BLaER1 (cell line): Measurements from ENCODE around the gene PDGFD.

Source experiments
- H3K27ac ChIP-seq: shearing (Covaris generic); formaldehyde crosslinking; 2 replicates; pipeline ENCODE4 v1.8.1; 2022
- H3K27me3 ChIP-seq: shearing (Covaris generic); formaldehyde crosslinking; 2 replicates; pipeline ENCODE4 v1.8.1; 2022
- H3K36me3 ChIP-seq: shearing (Covaris generic); formaldehyde crosslinking; 2 replicates; pipeline ENCODE4 v1.8.1; 2022
- H3K4me1 ChIP-seq: shearing (Covaris generic); formaldehyde crosslinking; 2 replicates; pipeline ENCODE4 v1.8.1; 2022
- H3K4me2 ChIP-seq: shearing (Covaris generic); formaldehyde crosslinking; 2 replicates; pipeline ENCODE4 v1.8.1; 2022
- H3K4me3 ChIP-seq: shearing (Covaris generic); formaldehyde crosslinking; 2 replicates; pipeline ENCODE4 v1.8.1; 2022
- H3K9ac ChIP-seq: shearing (Covaris generic); formaldehyde crosslinking; 2 replicates; pipeline ENCODE4 v1.8.1; 2022
- H3K9me3 ChIP-seq: shearing (Covaris generic); formaldehyde crosslinking; 2 replicates; pipeline ENCODE4 v1.8.1; 2022
- H4K20me1 ChIP-seq: shearing (Covaris generic); formaldehyde crosslinking; 2 replicates; pipeline ENCODE4 v1.8.1; 2022
- Cebpa-rat ChIP-seq: shearing (Covaris generic); IDR thresholded peaks from 2 replicates; pipeline ENCODE4 v1.8.1; 2022

Gene PDGFD

DNA sequence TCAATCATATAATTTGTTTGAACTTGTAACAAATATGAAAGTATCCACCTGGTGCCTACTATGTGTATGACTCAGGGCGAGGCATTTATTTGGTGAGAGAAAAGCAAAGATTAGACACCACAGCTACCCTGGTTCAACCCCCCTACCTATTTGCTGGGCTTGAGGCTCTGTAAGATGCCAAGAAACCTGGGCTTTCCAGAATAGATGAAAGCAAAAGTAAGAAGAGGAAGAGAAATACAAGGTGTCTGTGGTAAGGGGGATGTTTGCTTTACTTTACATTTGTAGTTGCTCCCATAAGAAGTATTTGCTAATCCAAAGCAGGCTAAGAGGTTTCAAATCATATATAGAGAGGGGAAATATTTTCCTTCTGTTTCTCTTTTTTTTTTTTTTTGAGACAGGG, 65.8 kb downstream of the PDGFD start:
- Histone ChIP-seq H3K27ac (no peak overlapping the region), H3K9me3 (no peaks in the 10 kb centered on the region), H3K36me3 (no peaks in the 10 kb centered on the region), H3K4me3 (no peak overlapping the region), H3K27me3 (no peaks in the 10 kb centered on the region), H3K4me1 (no peaks in the 10 kb centered on the region), H3K4me2 (no peak overlapping the region), H4K20me1 (no peaks in the 10 kb centered on the region), H3K9ac (no peak overlapping the region)
- TF ChIP-seq Cebpa-rat = no peak

- Histone ChIP-seq H3K36me3 (no peaks in the 10 kb centered on the region), H4K20me1 (no peaks in the 10 kb centered on the region), H3K9ac (no peak overlapping the region), H3K4me3 (no peak overlapping the region), H3K27ac (no peak overlapping the region), H3K27me3 (no peaks in the 10 kb centered on the region), H3K4me2 (no peak overlapping the region), H3K4me1 (no peaks in the 10 kb centered on the region), H3K9me3 (no peaks in the 10 kb centered on the region)
- TF ChIP-seq Cebpa-rat = no peak
Measured at GRCh38 chr11:104096900-104097299, 67.0 kb downstream of the PDGFD start.

- no peaks in the 10 kb centered on the region for H3K36me3 ChIP-seq
- H3K9me3 ChIP-seq = no peaks in the 10 kb centered on the region
- H3K4me1 ChIP-seq = no peaks in the 10 kb centered on the region
- no peaks in the 10 kb centered on the region for H4K20me1 ChIP-seq
- H3K9ac ChIP-seq = no peak overlapping the region
- no peaks in the 10 kb centered on the region for H3K27me3 ChIP-seq
- H3K27ac ChIP-seq = no peak overlapping the region
- no peak overlapping the region for H3K4me2 ChIP-seq
- no peak overlapping the region for H3K4me3 ChIP-seq
- TF ChIP-seq Cebpa-rat = no peak
Measured at GRCh38 chr11:104095791-104096190, 68.2 kb downstream of the PDGFD start.

GRCh38 chr11:104094576-104094975, 69.4 kb downstream of the PDGFD start:
- Histone ChIP-seq H3K9ac (no peak overlapping the region), H3K36me3 (no peaks in the 10 kb centered on the region), H3K9me3 (no peaks in the 10 kb centered on the region), H3K4me2 (no peak overlapping the region), H4K20me1 (no peaks in the 10 kb centered on the region), H3K27ac (no peak overlapping the region), H3K4me3 (no peak overlapping the region), H3K27me3 (no peaks in the 10 kb centered on the region), H3K4me1 (no peaks in the 10 kb centered on the region)
- TF ChIP-seq Cebpa-rat = no peak

DNA sequence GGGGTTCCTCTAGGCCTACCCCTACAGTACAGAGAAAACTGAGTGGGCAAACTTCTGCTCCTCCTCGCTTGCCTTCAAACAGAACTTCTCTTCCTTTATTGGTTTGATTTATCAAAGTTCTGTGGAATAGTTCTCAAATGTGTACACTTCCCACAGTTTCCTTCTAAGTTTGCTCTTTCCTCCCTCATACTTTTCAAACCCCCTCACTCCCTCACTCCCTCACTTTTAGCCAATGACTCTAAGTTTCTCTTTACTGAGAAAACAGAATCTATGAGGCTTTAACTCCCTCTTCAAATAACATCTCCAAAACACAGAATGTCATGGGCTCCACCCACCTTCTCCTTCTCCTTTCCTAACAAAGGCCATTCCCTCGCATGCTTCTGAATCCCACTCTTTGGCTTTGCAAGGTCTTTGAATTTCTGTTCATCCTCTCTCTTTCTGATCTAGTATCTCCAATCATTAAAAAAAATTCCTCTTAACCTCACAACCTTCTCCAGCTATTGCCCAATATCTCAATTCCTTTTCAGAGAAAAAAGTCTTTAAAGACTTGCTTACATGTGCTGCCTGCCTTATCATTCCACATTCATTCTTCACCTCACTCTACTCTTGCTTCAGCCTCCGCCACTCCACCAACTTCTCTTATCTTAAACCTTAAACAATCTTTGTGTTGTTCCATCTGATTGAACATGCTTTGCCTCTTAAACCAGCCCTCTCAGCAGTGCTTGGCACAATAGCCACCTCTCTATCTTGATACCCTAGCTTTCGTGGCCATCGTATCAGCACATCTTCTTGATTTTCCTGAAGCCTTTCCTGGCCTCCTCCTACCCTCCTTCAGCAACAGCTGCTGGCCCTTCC, 70.3 kb downstream of the PDGFD start:
- H3K9ac ChIP-seq = no peak overlapping the region
- H3K9me3 ChIP-seq = no peaks in the 10 kb centered on the region
- no peaks in the 10 kb centered on the region for H3K4me1 ChIP-seq
- TF ChIP-seq Cebpa-rat = no peak
- H3K4me3 ChIP-seq = no peak overlapping the region
- H3K27me3 ChIP-seq = no peaks in the 10 kb centered on the region
- H3K27ac ChIP-seq = no peak overlapping the region
- no peak overlapping the region for H3K4me2 ChIP-seq
- H3K36me3 ChIP-seq = no peaks in the 10 kb centered on the region
- H4K20me1 ChIP-seq = no peaks in the 10 kb centered on the region

DNA sequence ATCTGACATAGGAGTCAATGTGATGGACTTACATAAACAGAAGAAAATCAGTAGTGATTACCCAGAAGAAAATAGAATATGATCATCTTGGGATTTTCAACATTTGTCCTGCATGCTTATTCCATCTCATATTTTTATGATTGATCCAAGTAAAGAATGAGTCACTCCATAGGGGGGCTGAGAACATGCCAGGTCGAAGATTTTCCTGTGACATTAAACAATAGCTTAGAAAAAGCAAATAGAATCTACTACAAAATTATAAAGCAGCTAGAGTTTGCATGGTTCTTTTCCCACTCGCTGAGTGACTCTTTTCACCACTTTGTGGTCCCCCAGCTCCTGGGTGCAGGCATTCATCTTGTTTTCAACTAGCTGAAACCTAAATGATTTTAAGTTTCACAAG, 71.2 kb downstream of the PDGFD start:
- Histone ChIP-seq H3K36me3 (no peaks in the 10 kb centered on the region), H3K9ac (no peak overlapping the region), H3K4me1 (no peaks in the 10 kb centered on the region), H3K4me3 (no peak overlapping the region), H3K4me2 (no peak overlapping the region), H3K27me3 (no peaks in the 10 kb centered on the region), H3K9me3 (no peaks in the 10 kb centered on the region), H3K27ac (no peak overlapping the region), H4K20me1 (no peaks in the 10 kb centered on the region)
- TF ChIP-seq Cebpa-rat = no peak

DNA sequence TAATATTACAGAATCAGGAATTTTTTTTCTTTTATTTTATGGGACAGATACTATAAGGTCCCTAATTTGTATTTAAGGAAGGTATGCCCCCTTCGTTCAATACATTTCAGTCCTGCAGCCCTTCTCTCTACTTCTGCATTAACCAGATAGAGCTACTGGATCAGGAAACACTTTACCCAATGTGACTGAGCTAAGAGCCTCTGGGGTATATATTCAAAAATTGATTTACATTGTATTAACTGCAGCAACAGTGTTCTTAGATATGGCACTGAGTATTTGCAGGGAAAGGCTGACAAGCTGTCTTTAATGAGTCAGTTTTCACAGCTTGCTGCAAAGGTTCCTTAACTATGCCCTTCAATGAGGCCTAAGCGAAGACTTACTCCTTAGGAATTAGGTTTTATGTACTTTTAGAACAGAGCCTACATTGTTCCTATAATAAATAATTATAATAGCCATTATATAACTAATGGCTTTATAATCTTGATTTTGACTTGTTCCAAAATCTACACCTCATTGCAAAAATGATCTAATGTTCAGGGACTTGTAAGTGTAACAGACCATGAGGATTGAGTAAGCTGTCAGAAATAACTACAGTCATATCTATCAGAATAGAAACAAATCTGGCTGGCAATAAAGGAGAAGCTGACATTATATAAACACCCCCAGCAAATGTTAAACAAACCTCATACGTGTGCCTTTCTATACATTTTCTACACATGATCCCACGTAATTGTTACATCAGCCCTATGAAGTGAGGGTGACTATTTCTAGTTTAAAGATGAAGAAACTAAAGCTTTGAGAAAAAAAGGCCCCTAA, 72.5 kb downstream of the PDGFD start:
- no peak overlapping the region for H3K27ac ChIP-seq
- no peak for TF ChIP-seq Cebpa-rat
- H3K27me3 ChIP-seq = no peaks in the 10 kb centered on the region
- H3K4me3 ChIP-seq = no peak overlapping the region
- H4K20me1 ChIP-seq = no peaks in the 10 kb centered on the region
- H3K4me2 ChIP-seq = no peak overlapping the region
- H3K4me1 ChIP-seq = no peaks in the 10 kb centered on the region
- H3K9ac ChIP-seq = no peak overlapping the region
- H3K9me3 ChIP-seq = no peaks in the 10 kb centered on the region
- H3K36me3 ChIP-seq = no peaks in the 10 kb centered on the region

DNA sequence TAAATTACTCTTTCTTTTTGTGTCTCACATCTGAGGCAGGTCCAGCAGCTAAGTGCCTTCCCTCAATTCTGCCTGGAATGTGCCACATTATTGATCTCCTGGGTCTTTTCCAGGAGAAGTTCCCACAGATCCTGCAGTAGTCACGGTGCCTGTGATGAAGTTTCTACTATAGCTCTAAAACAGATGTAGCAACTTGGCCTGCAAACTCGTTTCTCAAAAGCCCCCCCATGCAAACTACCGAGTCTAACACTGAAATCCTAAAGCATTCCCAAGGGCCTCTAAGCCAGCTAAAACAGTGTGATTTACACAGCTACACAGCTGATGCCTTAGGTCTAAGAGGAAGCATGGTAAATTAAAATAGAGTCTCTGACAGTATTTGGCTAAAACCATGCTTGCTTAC, 73.2 kb downstream of the PDGFD start:
- no peak for TF ChIP-seq Cebpa-rat
- H3K27me3 ChIP-seq = no peaks in the 10 kb centered on the region
- H3K4me1 ChIP-seq = no peaks in the 10 kb centered on the region
- no peak overlapping the region for H3K4me2 ChIP-seq
- no peaks in the 10 kb centered on the region for H4K20me1 ChIP-seq
- no peaks in the 10 kb centered on the region for H3K9me3 ChIP-seq
- H3K36me3 ChIP-seq = no peaks in the 10 kb centered on the region
- no peak overlapping the region for H3K9ac ChIP-seq
- no peak overlapping the region for H3K27ac ChIP-seq
- no peak overlapping the region for H3K4me3 ChIP-seq

- no peak overlapping the region for H3K27ac ChIP-seq
- H3K36me3 ChIP-seq = no peaks in the 10 kb centered on the region
- H3K9ac ChIP-seq = no peak overlapping the region
- no peaks in the 10 kb centered on the region for H3K4me1 ChIP-seq
- no peaks in the 10 kb centered on the region for H3K27me3 ChIP-seq
- no peaks in the 10 kb centered on the region for H3K9me3 ChIP-seq
- no peak overlapping the region for H3K4me2 ChIP-seq
- TF ChIP-seq Cebpa-rat = no peak
- H4K20me1 ChIP-seq = no peaks in the 10 kb centered on the region
- no peak overlapping the region for H3K4me3 ChIP-seq
Measured at GRCh38 chr11:104089481-104089880, 74.5 kb downstream of the PDGFD start.

GRCh38 chr11:104086621-104087020, 77.3 kb downstream of the PDGFD start:
- no peaks in the 10 kb centered on the region for H4K20me1 ChIP-seq
- H3K36me3 ChIP-seq = no peaks in the 10 kb centered on the region
- no peak for TF ChIP-seq Cebpa-rat
- H3K9ac ChIP-seq = no peak overlapping the region
- no peak overlapping the region for H3K4me3 ChIP-seq
- H3K9me3 ChIP-seq = no peaks in the 10 kb centered on the region
- no peak overlapping the region for H3K4me2 ChIP-seq
- no peak overlapping the region for H3K27ac ChIP-seq
- H3K4me1 ChIP-seq = no peaks in the 10 kb centered on the region
- H3K27me3 ChIP-seq = no peaks in the 10 kb centered on the region
